Hepatocyte (in vitro differentiated cells): ENCODE results near the gene HNRNPUL1. TPM values are rescaled to one million over a fixed set of nuclear protein-coding genes. Genes with fewer than 3 reads are reported as not detected.
"Not testable (repeated sequence)": the region's sequence is repeated elsewhere in the genome, so short reads cannot be mapped to it uniquely, and the experiment has no call there.

ENCODE experiments used
- DNase-seq: peaks from one replicate; pipeline ENCODE4 v3.0.0-alpha.2; 2016; ENCODE audit warnings: low spot score
- H2AFZ ChIP-seq: fragments of 200-600 bp; sonication (generic); 2 replicates; pipeline ENCODE4 v1.6.0; 2016; ENCODE audit warnings: antibody characterized with exemption, mild to moderate bottlenecking
- H3K27ac ChIP-seq: fragments of 200-600 bp; sonication (generic); 2 replicates; pipeline ENCODE4 v1.5.1; 2016; ENCODE audit warnings: mild to moderate bottlenecking
- H3K27me3 ChIP-seq: fragments of 200-600 bp; sonication (generic); 2 replicates; pipeline ENCODE4 v1.6.1; 2016
- H3K36me3 ChIP-seq: fragments of 200-600 bp; sonication (generic); replicated peaks from 2 replicates; pipeline ENCODE4 v1.5.1; 2016; ENCODE audit warnings: low read depth; ENCODE audit not compliant: insufficient read depth
- H3K4me1 ChIP-seq: fragments of 200-600 bp; sonication (generic); 2 replicates; pipeline ENCODE4 v1.5.1; 2016; ENCODE audit warnings: mild to moderate bottlenecking, moderate library complexity; ENCODE audit not compliant: insufficient read depth
- H3K4me2 ChIP-seq: fragments of 200-600 bp; sonication (generic); 2 replicates; pipeline ENCODE4 v1.6.0; 2016
- H3K4me3 ChIP-seq: fragments of 200-600 bp; sonication (generic); 2 replicates; pipeline ENCODE4 v1.5.1; 2016; ENCODE audit warnings: mild to moderate bottlenecking
- H3K79me2 ChIP-seq: fragments of 200-600 bp; sonication (generic); 2 replicates; pipeline ENCODE4 v1.6.0; 2017; ENCODE audit warnings: mild to moderate bottlenecking
- H3K9me2 ChIP-seq: fragments of 200-600 bp; sonication (generic); replicated peaks from 2 replicates; pipeline ENCODE4 v1.6.0; 2017; ENCODE audit warnings: mild to moderate bottlenecking; ENCODE audit not compliant: insufficient read depth
- H3K9me3 ChIP-seq: fragments of 200-600 bp; sonication (generic); 2 replicates; pipeline ENCODE4 v1.5.1; 2016; ENCODE audit warnings: low read depth, mild to moderate bottlenecking
- H4K20me1 ChIP-seq: fragments of 200-600 bp; sonication (generic); 2 replicates; pipeline ENCODE4 v1.6.0; 2016; ENCODE audit warnings: mild to moderate bottlenecking; ENCODE audit not compliant: insufficient read depth, poor library complexity, severe bottlenecking
- CTCF ChIP-seq: fragments of 200-600 bp; sonication (generic); IDR thresholded peaks from 2 replicates; pipeline ENCODE4 v1.5.1; 2016; ENCODE audit warnings: antibody characterized with exemption, mild to moderate bottlenecking; ENCODE audit not compliant: poor library complexity
- EZH2 ChIP-seq: fragments of 200-600 bp; sonication (generic); IDR thresholded peaks from 2 replicates; pipeline ENCODE4 v1.6.1; 2016; ENCODE audit warnings: antibody characterized with exemption, mild to moderate bottlenecking, borderline replicate concordance
- EZH2phosphoT487 ChIP-seq: fragments of 200-600 bp; sonication (generic); IDR thresholded peaks from one replicate; pipeline ENCODE4 v1.6.1; 2018; ENCODE audit warnings: antibody characterized with exemption, mild to moderate bottlenecking, low read depth, moderate library complexity; ENCODE audit not compliant: unreplicated experiment, severe bottlenecking
- WGBS: methylation state at CpG from one replicate; pipeline ENCODE4 v1.1.6; 2016; ENCODE audit warnings: low lambda C conversion rate; ENCODE audit errors: missing lambda C conversion rate; 5-methylcytosine and 5-hydroxymethylcytosine counted together
- polyA plus RNA-seq: library from polyadenylated mRNA; unstranded; fragments of >200 nt; fragmentation: Nextera tagmentation; extraction: Ambion mirVana; gene quantifications from 2 replicates; pipeline ENCODE4 v1.2.1, GENCODE V29; 2016
- total RNA-seq: library from RNA; depleted of rRNA; stranded (reverse); fragments of >200 nt; gene quantifications from 2 replicates; pipeline ENCODE4 v1.2.3, GENCODE V29; 2014

HNRNPUL1 gene
- total and polyA plus RNA-seq, 2 experiments from 2014 or later, result 98.5 to 115 TPM

GRCh38 chr19:41341669-41342490 is 77.7 kb downstream of the HNRNPUL1 start:
- no peak overlapping the region for H3K4me2 ChIP-seq
- H3K9me2 ChIP-seq, result no peaks in the 10 kb centered on the region
- H3K79me2 ChIP-seq, result no peaks in the 10 kb centered on the region
- H3K9me3 ChIP-seq, result no peaks in the 10 kb centered on the region
- no peaks in the 10 kb centered on the region for H3K36me3 ChIP-seq
- 93% methylated on average over 17 of the region's 20 CpGs for WGBS
- no peak for DNase-seq
- H3K4me3 ChIP-seq, result no peak overlapping the region
- no peak for TF ChIP-seq EZH2
- TF ChIP-seq CTCF, result peak; percentile 34
- H3K27me3 ChIP-seq, result no peaks in the 10 kb centered on the region
- H4K20me1 ChIP-seq, result no peaks in the 10 kb centered on the region
- no peak overlapping the region for H2AFZ ChIP-seq
- no peaks in the 10 kb centered on the region for H3K4me1 ChIP-seq
- no peak overlapping the region for H3K27ac ChIP-seq

GRCh38 chr19:41344162-41344561 is 80.0 kb downstream of the HNRNPUL1 start:
- no peak for TF ChIP-seq EZH2phosphoT487
- no peaks in the 10 kb centered on the region for H3K36me3 ChIP-seq
- H3K9me3 ChIP-seq, result no peaks in the 10 kb centered on the region
- H3K27me3 ChIP-seq, result no peaks in the 10 kb centered on the region
- peaks cover 4% of the 10 kb centered on the region for H3K79me2 ChIP-seq
- no peak overlapping the region for H3K4me2 ChIP-seq
- no peaks in the 10 kb centered on the region for H4K20me1 ChIP-seq
- DNase-seq, result no peak
- no peak overlapping the region for H3K27ac ChIP-seq
- H2AFZ ChIP-seq, result no peak overlapping the region
- no peak overlapping the region for H3K4me3 ChIP-seq
- 100% methylated on average over 2 of the region's 2 CpGs for WGBS
- H3K4me1 ChIP-seq, result no peaks in the 10 kb centered on the region
- H3K9me2 ChIP-seq, result no peaks in the 10 kb centered on the region

- not testable (repeated sequence) for H3K27me3 ChIP-seq, H2AFZ ChIP-seq, H3K9me2 ChIP-seq, H3K4me3 ChIP-seq, H3K9me3 ChIP-seq, H3K4me2 ChIP-seq, H3K4me1 ChIP-seq, H4K20me1 ChIP-seq, H3K27ac ChIP-seq, DNase-seq, H3K36me3 ChIP-seq
- peaks cover 27% of the 10 kb centered on the region for H3K79me2 ChIP-seq
- WGBS, result 94% methylated on average over 9 of the region's 9 CpGs
Measured at GRCh38 chr19:41346916-41347315, 82.7 kb downstream of the HNRNPUL1 start.

GRCh38 chr19:41350735-41351338 is 86.7 kb downstream of the HNRNPUL1 start:
- no peaks in the 10 kb centered on the region for H3K9me2 ChIP-seq
- H3K4me3 ChIP-seq, result peak overlapping the region; percentile 80
- TF ChIP-seq EZH2 (no peak), EZH2phosphoT487 (no peak), CTCF (no peak)
- H3K9me3 ChIP-seq, result no peaks in the 10 kb centered on the region
- peaks cover 6% of the 10 kb centered on the region for H3K4me1 ChIP-seq
- no peak overlapping the region for H2AFZ ChIP-seq
- no peaks in the 10 kb centered on the region for H3K36me3 ChIP-seq
- H3K4me2 ChIP-seq, result peak overlapping the region; percentile 89
- peaks cover 5% of the 10 kb centered on the region for H3K27me3 ChIP-seq
- peaks cover 37% of the 10 kb centered on the region for H3K79me2 ChIP-seq
- WGBS, result 17% methylated on average over 21 of the region's 22 CpGs
- no peak overlapping the region for H3K27ac ChIP-seq
- H4K20me1 ChIP-seq, result peaks cover 10% of the 10 kb centered on the region
- no peak for DNase-seq
